IPS DF 6.9 (cell line): ENCODE data around the gene PMPCA.

ENCODE experiments used
- DNase-seq: peaks from one replicate; pipeline ENCODE4 v3.0.0-alpha.2; 2013; ENCODE audit warnings: low read depth, low spot score
- H3K27ac ChIP-seq: one replicate; pipeline ENCODE4 v1.5.1; 2013; ENCODE audit warnings: low read length, control low read depth
- H3K27me3 ChIP-seq: 2 replicates; pipeline ENCODE4 v1.6.1; 2013; ENCODE audit warnings: mild to moderate bottlenecking, low read length; ENCODE audit not compliant: control insufficient read depth, insufficient read depth
- H3K36me3 ChIP-seq: 2 replicates; pipeline ENCODE4 v1.6.1; 2013; ENCODE audit warnings: low read length; ENCODE audit not compliant: control insufficient read depth, insufficient read depth
- H3K4me1 ChIP-seq: 2 replicates; pipeline ENCODE4 v1.6.1; 2013; ENCODE audit warnings: low read length; ENCODE audit not compliant: control insufficient read depth, insufficient read depth
- H3K4me3 ChIP-seq: 2 replicates; pipeline ENCODE4 v1.5.1; 2013; ENCODE audit warnings: mild to moderate bottlenecking, low read length
- H3K9me3 ChIP-seq: 2 replicates; pipeline ENCODE4 v1.6.1; 2013; ENCODE audit warnings: low read length, inconsistent platforms; ENCODE audit not compliant: control insufficient read depth, insufficient read depth
- WGBS: extraction: QIAGEN DNeasy Blood & Tissue Kit; methylation state at CpG from one replicate; pipeline ENCODE4 v1.1.7; 2013; ENCODE audit warnings: mixed read lengths, missing lambda C conversion rate; ENCODE audit not compliant: insufficient read length, insufficient coverage; 5-methylcytosine and 5-hydroxymethylcytosine counted together

Gene PMPCA

DNA sequence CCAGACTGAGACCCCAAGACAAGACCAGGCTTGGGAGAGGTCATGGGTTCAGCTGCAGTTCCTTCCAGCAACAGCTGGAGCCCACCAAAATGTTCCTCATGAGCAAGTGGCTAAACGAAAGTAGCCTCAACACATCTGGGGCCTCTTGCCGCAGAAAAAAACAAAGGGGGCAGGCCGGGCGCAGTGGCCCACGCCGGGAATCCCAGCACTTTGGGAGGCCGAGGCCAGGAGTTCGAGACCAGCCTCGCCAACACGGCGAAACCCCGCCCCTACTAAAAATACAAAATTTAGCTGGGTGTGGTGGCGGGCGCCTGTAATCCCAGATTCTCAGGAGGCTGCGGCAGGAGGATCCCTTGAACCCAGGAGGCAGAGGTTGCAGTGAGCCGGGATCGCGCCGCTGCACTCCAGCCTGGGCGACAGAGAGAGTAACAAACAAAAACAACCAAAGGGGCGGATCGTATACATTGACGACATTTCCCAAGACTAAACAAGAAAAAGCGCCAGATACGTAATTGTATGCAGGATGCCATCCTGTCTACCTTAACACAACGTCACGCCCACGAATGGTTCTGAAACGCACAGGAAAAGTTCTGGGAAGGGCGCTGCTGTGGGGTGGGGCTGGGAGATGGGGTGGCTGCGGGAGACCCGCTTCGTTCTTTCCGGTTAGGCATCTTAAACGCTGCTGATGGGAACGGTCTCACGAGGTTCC, 27.5 kb downstream of the PMPCA start:
- Histone ChIP-seq H3K27me3 (no peaks in the 10 kb centered on the region), H3K36me3 (peaks cover 16% of the 10 kb centered on the region), H3K4me3 (peak overlapping the region; percentile 94; the same call in 1 of the 2 replicates), H3K4me1 (0 out of 2 replicates have a peak, but pooled peaks cover 4% of the 10 kb centered on the region), H3K27ac (no peak overlapping the region), H3K9me3 (no peaks in the 10 kb centered on the region)
- WGBS: no CpG with 5 or more reads among the region's 37 CpGs
- no peak for DNase-seq

DNA sequence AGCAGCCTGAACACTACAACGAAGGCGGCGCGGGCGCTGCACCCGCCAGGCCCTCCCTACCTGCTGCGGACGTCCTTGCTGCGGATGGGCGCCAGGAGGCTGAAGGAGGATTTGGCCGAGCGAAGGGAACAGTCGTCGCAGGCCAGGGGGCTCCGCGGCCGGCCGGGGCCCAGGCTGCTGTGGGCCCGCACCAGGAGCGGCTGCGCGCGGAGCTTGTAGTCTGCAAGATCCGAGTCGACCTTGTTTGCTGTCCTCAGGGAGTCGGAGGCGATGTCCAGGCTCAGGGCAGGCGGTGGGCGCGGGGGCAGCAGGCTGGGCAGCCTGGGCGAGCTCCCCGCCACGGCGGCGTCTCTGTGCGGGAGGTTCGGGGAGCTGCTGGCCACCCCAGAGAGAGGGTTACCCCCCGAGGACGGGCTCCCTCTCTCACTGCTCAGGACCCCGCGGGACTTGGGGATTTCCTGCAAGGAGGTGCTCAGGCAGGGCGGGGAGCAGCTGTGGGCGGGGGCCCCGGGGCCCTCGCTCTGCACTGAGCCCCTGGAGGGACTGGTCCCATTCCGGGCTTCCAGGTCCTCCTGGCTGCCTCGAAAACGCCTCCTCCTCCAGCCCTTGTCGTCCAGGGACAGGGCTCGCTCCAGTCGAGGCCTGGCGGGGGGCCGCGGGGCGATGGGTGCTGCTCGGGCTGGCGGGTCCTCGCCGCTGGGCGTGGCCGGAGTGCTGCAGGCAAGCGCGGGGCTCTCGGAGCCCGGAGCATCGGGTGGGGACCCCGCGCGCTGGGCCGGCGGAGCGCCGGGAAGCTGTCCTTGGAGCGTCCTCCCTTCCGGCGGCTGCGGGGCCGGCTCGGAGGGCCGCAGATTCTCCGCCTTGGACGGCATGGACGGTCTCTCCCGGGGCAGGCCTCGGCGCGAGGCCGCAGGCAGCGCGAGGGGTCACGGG, 28.4 kb downstream of the PMPCA start:
- no peak for DNase-seq
- WGBS: no CpG with 5 or more reads among the region's 91 CpGs

DNA sequence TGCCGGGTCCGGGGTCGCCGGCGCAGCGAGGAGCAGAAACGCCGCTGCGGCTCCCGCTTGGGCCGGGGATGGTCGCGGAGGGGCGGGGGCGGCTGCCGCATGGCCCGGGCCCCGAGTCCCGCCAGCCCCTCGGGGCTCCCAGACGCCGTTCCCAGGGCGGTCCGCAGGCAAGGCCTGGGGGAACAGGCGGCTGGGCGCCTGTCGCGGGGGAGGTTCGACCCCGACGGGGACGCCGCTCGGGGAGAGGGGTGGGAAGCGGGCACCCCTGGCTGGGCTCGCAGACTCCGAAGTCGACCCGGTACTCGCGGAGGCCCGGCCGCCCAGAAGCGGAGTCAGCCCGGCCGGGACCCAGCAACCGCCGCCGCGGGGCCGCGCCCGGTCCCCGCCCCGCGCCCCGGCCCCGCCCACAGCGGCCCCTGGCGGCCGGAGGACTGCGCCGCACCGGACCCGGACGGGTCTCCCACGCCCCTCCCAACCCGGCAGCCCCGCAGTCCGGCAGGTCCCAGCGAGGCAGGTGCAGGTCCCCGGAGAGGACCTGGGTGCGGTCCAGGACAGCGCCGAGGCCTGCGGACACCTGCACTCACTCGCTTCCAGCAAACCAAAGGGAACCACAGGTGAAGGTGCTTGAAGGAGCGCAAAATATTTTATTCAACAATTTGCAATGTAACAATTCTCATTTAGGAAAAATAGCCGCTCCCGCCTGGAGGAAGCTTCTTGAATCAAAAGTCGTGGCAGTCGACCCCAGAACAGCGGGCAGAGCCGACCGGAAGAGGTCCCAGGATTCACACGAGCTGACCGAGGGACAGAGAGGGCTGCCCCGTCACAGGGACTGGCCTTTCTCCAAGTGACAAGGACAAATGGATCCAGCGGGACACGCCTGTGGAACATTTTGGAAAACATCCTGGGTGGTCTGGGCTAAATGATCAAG, 29.3 kb downstream of the PMPCA start, which contains the start of gene INPP5E:
INPP5E (minus strand) TSS at position 365 of the 928 bp plus-strand sequence. CDS start 426 bp downstream, outside the sequence.
- Histone ChIP-seq H3K36me3 (peaks cover 25% of the 10 kb centered on the region), H3K9me3 (no peaks in the 10 kb centered on the region), H3K27ac (no peak within 1 kb of the TSS), H3K4me3 (peak within 1 kb of the TSS; percentile 94), H3K27me3 (no peaks in the 10 kb centered on the region), H3K4me1 (0 out of 2 replicates have a peak, but pooled peaks cover 4% of the 10 kb centered on the region)
- DNase-seq: peak; percentile 41
- WGBS: no CpG with 5 or more reads among the region's 90 CpGs

More for the DNA sequence above, 28.4 kb downstream of the PMPCA start:
- Histone ChIP-seq H3K4me1 (0 out of 2 replicates have a peak, but pooled peaks cover 4% of the 10 kb centered on the region), H3K36me3 (peaks cover 21% of the 10 kb centered on the region), H3K4me3 (peak overlapping the region; percentile 94), H3K27ac (no peak overlapping the region), H3K27me3 (no peaks in the 10 kb centered on the region), H3K9me3 (no peaks in the 10 kb centered on the region)

DNA sequence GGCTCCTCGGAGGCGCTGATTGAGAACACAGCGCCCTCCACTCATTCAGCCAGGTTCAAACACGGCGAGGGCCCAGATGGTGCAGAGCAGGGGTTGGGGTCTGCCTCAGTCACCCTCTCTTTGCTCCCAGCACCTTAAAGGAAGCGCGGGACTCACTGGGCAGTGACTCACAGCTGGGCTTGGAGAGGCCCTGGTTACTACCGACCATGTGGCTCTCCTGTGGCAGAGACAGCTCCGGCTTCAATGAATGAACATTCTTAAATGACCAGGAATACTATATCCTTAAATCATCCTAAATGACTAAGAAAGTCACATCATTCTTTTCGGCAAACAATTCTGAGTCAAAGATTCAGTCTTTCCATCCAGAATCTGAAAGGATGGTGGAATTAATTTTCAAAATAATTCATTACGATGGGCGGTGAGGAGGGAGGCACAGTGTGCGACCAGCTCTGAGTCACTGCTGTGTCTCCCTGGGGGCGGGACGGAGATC, 30.8 kb downstream of the PMPCA start:
- H3K27ac ChIP-seq: no peak overlapping the region
- H3K4me3 ChIP-seq: no peak overlapping the region
- H3K27me3 ChIP-seq: no peaks in the 10 kb centered on the region
- no peak for DNase-seq
- WGBS: no CpG with 5 or more reads among the region's 15 CpGs
- H3K9me3 ChIP-seq: no peaks in the 10 kb centered on the region
- H3K36me3 ChIP-seq: peaks cover 29% of the 10 kb centered on the region
- H3K4me1 ChIP-seq: 0 out of 2 replicates have a peak, but pooled peaks cover 4% of the 10 kb centered on the region

GRCh38 chr9:136441681-136442245, 31.3 kb downstream of the PMPCA start:
- 0 out of 2 replicates have a peak, but pooled peaks cover 4% of the 10 kb centered on the region for H3K4me1 ChIP-seq
- no peak for DNase-seq
- H3K36me3 ChIP-seq: peaks cover 31% of the 10 kb centered on the region
- WGBS: no CpG with 5 or more reads among the region's 17 CpGs
- no peak overlapping the region for H3K27ac ChIP-seq
- H3K4me3 ChIP-seq: no peak overlapping the region
- H3K27me3 ChIP-seq: no peaks in the 10 kb centered on the region
- H3K9me3 ChIP-seq: no peaks in the 10 kb centered on the region

DNA sequence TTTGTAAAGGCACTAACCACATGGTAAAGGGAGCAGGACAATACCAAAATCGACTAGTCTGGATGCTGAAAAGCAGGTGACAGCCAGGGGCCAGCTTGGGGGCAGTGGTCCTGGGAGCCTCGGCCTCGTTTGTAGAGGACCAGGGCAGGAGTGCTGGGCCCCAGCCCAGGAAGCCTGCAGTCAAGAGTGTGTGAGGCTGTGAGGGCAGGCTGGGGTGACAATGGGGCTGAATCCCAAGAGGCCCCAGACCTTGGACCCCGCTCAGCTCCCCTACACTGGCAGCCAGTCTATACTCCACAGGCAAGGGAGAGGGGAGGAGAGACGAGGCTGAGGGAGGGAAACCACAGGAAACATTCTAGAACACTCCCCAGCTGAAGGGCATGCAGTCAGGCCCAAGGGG, 31.8 kb downstream of the PMPCA start:
- Histone ChIP-seq H3K36me3 (peaks cover 36% of the 10 kb centered on the region), H3K4me1 (0 out of 2 replicates have a peak, but pooled peaks cover 4% of the 10 kb centered on the region), H3K9me3 (no peaks in the 10 kb centered on the region), H3K27ac (no peak overlapping the region), H3K27me3 (no peaks in the 10 kb centered on the region), H3K4me3 (no peak overlapping the region)
- no CpG with 5 or more reads among the region's 5 CpGs for WGBS
- no peak for DNase-seq

GRCh38 chr9:136443087-136443486, 32.6 kb downstream of the PMPCA start:
- H3K9me3 ChIP-seq: no peaks in the 10 kb centered on the region
- WGBS: no CpG with 5 or more reads among the region's 15 CpGs
- no peak overlapping the region for H3K4me3 ChIP-seq
- H3K36me3 ChIP-seq: peaks cover 41% of the 10 kb centered on the region
- 0 out of 2 replicates have a peak, but pooled peaks cover 1% of the 10 kb centered on the region for H3K4me1 ChIP-seq
- H3K27me3 ChIP-seq: no peaks in the 10 kb centered on the region
- no peak overlapping the region for H3K27ac ChIP-seq
- DNase-seq: no peak

GRCh38 chr9:136443687-136444086, 33.2 kb downstream of the PMPCA start:
- Histone ChIP-seq H3K4me3 (no peak overlapping the region), H3K36me3 (peaks cover 41% of the 10 kb centered on the region), H3K9me3 (no peaks in the 10 kb centered on the region), H3K4me1 (0 out of 2 replicates have a peak, but pooled peaks cover 1% of the 10 kb centered on the region), H3K27ac (no peak overlapping the region), H3K27me3 (no peaks in the 10 kb centered on the region)
- WGBS: no CpG with 5 or more reads among the region's 7 CpGs
- DNase-seq: no peak

DNA sequence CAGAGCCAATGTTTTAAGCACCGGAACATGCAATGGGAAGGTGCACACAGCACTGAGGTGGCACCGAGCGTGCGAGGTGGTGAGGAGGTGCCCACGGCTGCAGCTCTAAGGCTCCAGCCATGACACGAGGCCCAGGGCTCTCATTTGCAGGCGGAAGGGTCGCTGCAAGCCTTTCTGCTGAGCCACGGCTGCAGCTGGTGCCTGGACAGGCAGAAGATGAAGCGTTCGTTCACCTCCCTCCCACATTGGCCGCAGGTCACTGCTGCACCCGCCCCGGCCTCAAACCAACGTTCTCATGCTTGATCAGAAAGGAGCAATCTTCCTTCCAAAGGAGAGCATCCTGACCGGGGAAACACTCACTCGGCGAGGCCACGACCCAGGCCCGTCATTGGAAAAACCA, 33.6 kb downstream of the PMPCA start:
- WGBS: no CpG with 5 or more reads among the region's 20 CpGs
- no peak overlapping the region for H3K4me3 ChIP-seq
- H3K36me3 ChIP-seq: peaks cover 41% of the 10 kb centered on the region
- 0 out of 2 replicates have a peak, but pooled peaks cover 1% of the 10 kb centered on the region for H3K4me1 ChIP-seq
- no peak for DNase-seq
- no peak overlapping the region for H3K27ac ChIP-seq
- H3K27me3 ChIP-seq: no peaks in the 10 kb centered on the region
- no peaks in the 10 kb centered on the region for H3K9me3 ChIP-seq
